ENCODE results near the gene ACAP1.
"Not testable (repeated sequence)": the region's sequence is repeated elsewhere in the genome, so short reads cannot be mapped to it uniquely, and the experiment has no call there.

ACAP1 gene

GRCh38 chr17:7355573-7355972, 19.2 kb downstream of the ACAP1 start:
- DNase-seq: no peak

- DNase-seq: peak; percentile 40 to 82
These were observed 19.8 kb downstream of the ACAP1 start for GRCh38 chr17:7356072-7356549.

GRCh38 chr17:7356756-7357155, 20.4 kb downstream of the ACAP1 start:
- no peak for DNase-seq

- no peak for DNase-seq
These were observed 21.1 kb downstream of the ACAP1 start for GRCh38 chr17:7357381-7357780.

GRCh38 chr17:7361906-7362305, 25.6 kb downstream of the ACAP1 start:
- DNase-seq: no peak

- peak; percentile 11 to 44 for DNase-seq
These were observed 27.0 kb downstream of the ACAP1 start for GRCh38 chr17:7363311-7363710.

GRCh38 chr17:7365963-7366362, 29.6 kb downstream of the ACAP1 start:
- not testable (repeated sequence) for DNase-seq

GRCh38 chr17:7367083-7367482, 30.8 kb downstream of the ACAP1 start:
- DNase-seq: no peak

- no peak for DNase-seq
These were observed 31.7 kb downstream of the ACAP1 start for GRCh38 chr17:7367918-7368598.

GRCh38 chr17:7368599-7368994, 32.3 kb downstream of the ACAP1 start:
- not testable (repeated sequence) for DNase-seq

- no peak for DNase-seq
These were observed 33.5 kb downstream of the ACAP1 start for GRCh38 chr17:7369825-7370224.

- no peak for DNase-seq
These were observed 34.5 kb downstream of the ACAP1 start for GRCh38 chr17:7370853-7371252.

GRCh38 chr17:7374353-7374752, 38.0 kb downstream of the ACAP1 start:
- no peak for DNase-seq

GRCh38 chr17:7379134-7379533, 42.8 kb downstream of the ACAP1 start:
- no peak for DNase-seq

- no peak for DNase-seq
These were observed 44.0 kb downstream of the ACAP1 start for GRCh38 chr17:7380321-7380720.

GRCh38 chr17:7380855-7381683, 44.7 kb downstream of the ACAP1 start, which contains the start of gene TNK1:
TNK1 (plus strand) TSS chr17:7381089; CDS start chr17:7382927, 1,838 bp downstream.
- DNase-seq: no peak

GRCh38 chr17:7382901-7383300, 46.6 kb downstream of the ACAP1 start:
- no peak for DNase-seq

GRCh38 chr17:7383371-7383741, 47.0 kb downstream of the ACAP1 start:
- DNase-seq: no peak

- peak in 1 of 2 donors; percentile 21 for DNase-seq
These were observed 47.6 kb downstream of the ACAP1 start for GRCh38 chr17:7383742-7384488.

- no peak for DNase-seq
These were observed 48.3 kb downstream of the ACAP1 start for GRCh38 chr17:7384489-7385081.

- no peak for DNase-seq
These were observed 52.5 kb downstream of the ACAP1 start for GRCh38 chr17:7388856-7389255.

GRCh38 chr17:7389924-7390910, 53.9 kb downstream of the ACAP1 start:
- DNase-seq: no peak
